Endodermal cell (in vitro differentiated cells): ENCODE results near the gene ODAD4. TPM values are rescaled to one million over a fixed set of nuclear protein-coding genes. Genes with fewer than 3 reads are reported as not detected.

ENCODE experiments used
- DNase-seq: peaks from one replicate; pipeline ENCODE4 v3.0.0-alpha.2; 2017
- H3K27ac ChIP-seq: 2 replicates; pipeline ENCODE4 v1.5.1; 2013; ENCODE audit warnings: mild to moderate bottlenecking, low read depth, low read length, moderate library complexity
- H3K27me3 ChIP-seq: 2 replicates; pipeline ENCODE4 v1.6.1; 2013; ENCODE audit warnings: mild to moderate bottlenecking, low read length, moderate library complexity; ENCODE audit not compliant: insufficient read depth, control insufficient read depth, poor library complexity, severe bottlenecking
- H3K36me3 ChIP-seq: 2 replicates; pipeline ENCODE4 v1.7.0; 2013; ENCODE audit warnings: mild to moderate bottlenecking, low read length, moderate library complexity; ENCODE audit not compliant: control insufficient read depth, insufficient read depth
- H3K4me1 ChIP-seq: one replicate; pipeline ENCODE4 v1.7.0; 2013; ENCODE audit warnings: low read length; ENCODE audit not compliant: control insufficient read depth, insufficient read depth
- H3K4me3 ChIP-seq: 2 replicates; pipeline ENCODE4 v1.5.1; 2013; ENCODE audit warnings: mild to moderate bottlenecking, low read length, moderate library complexity
- H3K9ac ChIP-seq: 2 replicates; pipeline ENCODE4 v1.6.1; 2013; ENCODE audit warnings: mild to moderate bottlenecking, low read length, moderate library complexity; ENCODE audit not compliant: poor library complexity, severe bottlenecking; ENCODE audit errors: extremely low read depth
- H3K9me3 ChIP-seq: 2 replicates; pipeline ENCODE4 v1.6.1; 2013; ENCODE audit warnings: mild to moderate bottlenecking, low read length, moderate library complexity; ENCODE audit not compliant: control insufficient read depth
- H3K27ac Mint-ChIP-seq: 2 replicates; pipeline ENCODE4 v1.8.0; 2020; ENCODE audit warnings: mixed read lengths
- H3K27me3 Mint-ChIP-seq: 2 replicates; pipeline ENCODE4 v1.8.0; 2021; ENCODE audit warnings: mild to moderate bottlenecking, mixed read lengths; ENCODE audit not compliant: insufficient read depth
- H3K36me3 Mint-ChIP-seq: 2 replicates; pipeline ENCODE4 v1.8.0; 2020; ENCODE audit warnings: low read depth, mixed read lengths
- H3K4me1 Mint-ChIP-seq: 2 replicates; pipeline ENCODE4 v1.8.0; 2020; ENCODE audit warnings: mixed read lengths
- H3K4me3 Mint-ChIP-seq: 2 replicates; pipeline ENCODE4 v1.8.0; 2020; ENCODE audit warnings: mild to moderate bottlenecking, moderate library complexity, mixed read lengths
- H3K9me3 Mint-ChIP-seq: 2 replicates; pipeline ENCODE4 v1.8.0; 2020; ENCODE audit warnings: mild to moderate bottlenecking, mixed read lengths
- CTCF ChIP-seq: fragments of 200-600 bp; sonication (generic); conservative IDR thresholded peaks from 2 replicates; pipeline ENCODE4 v1.5.0; 2021; ENCODE audit warnings: antibody characterized with exemption, mild to moderate bottlenecking
- WGBS, 2 experiments: methylation state at CpG; one replicate each; pipeline versions ENCODE4 v1.1.5 to v1.1.7; 2013; ENCODE audit warnings: missing lambda C conversion rate in 2 of 2, mixed read lengths in 1 of 2; ENCODE audit not compliant: insufficient coverage in 1 of 2, insufficient read length in 1 of 2; 5-methylcytosine and 5-hydroxymethylcytosine counted together
- total RNA-seq, 2 donors: library from RNA; stranded (reverse); fragmentation: NEBNext Ultra II Directional in 1 of 2; extraction: Animal tissue kit (Norgen Biotek cat#: 25700) in 1 of 2; gene quantifications; 2 replicates in 1 of 2; 3 replicates in 1 of 2; pipeline ENCODE4 v1.2.1, GENCODE V29; 2021

Gene ODAD4
- total RNA-seq, 2 donors from 2014 or later, result 3.9 to 4.7 TPM

- H3K36me3 Mint-ChIP-seq, result peaks cover 84% of the 10 kb centered on the region
- no peaks in the 10 kb centered on the region for H3K27me3 Mint-ChIP-seq
- peaks cover 3% of the 10 kb centered on the region for H3K4me1 Mint-ChIP-seq
- H3K27me3 ChIP-seq, result no peaks in the 10 kb centered on the region
- H3K9me3 Mint-ChIP-seq, result no peaks in the 10 kb centered on the region
- H3K4me1 ChIP-seq, result no peaks in the 10 kb centered on the region
- WGBS, 2 experiments, result 92 to 93% methylated on average over 2 to 4 of the region's 4 CpGs
- no peak overlapping the region for H3K9ac ChIP-seq
- H3K27ac ChIP-seq, result no peak overlapping the region
- H3K36me3 ChIP-seq, result peaks cover 92% of the 10 kb centered on the region
- TF ChIP-seq CTCF, result no peak
- H3K9me3 ChIP-seq, result no peaks in the 10 kb centered on the region
- H3K4me3 Mint-ChIP-seq, result no peak overlapping the region
- no peak overlapping the region for H3K27ac Mint-ChIP-seq
- no peak overlapping the region for H3K4me3 ChIP-seq
- DNase-seq, result no peak
Observed at GRCh38 chr17:41977991-41978390, 47.6 kb downstream of the ODAD4 start.

GRCh38 chr17:41982026-41982760, 51.8 kb downstream of the ODAD4 start:
- Histone ChIP-seq H3K36me3 (peaks cover 90% of the 10 kb centered on the region), H3K27ac (no peak overlapping the region), H3K9ac (no peak overlapping the region), H3K4me1 (no peaks in the 10 kb centered on the region), H3K9me3 (no peaks in the 10 kb centered on the region), H3K4me3 (no peak overlapping the region), H3K27me3 (no peaks in the 10 kb centered on the region)
- no peak for TF ChIP-seq CTCF
- Mint-ChIP-seq H3K9me3 (no peaks in the 10 kb centered on the region), H3K36me3 (peaks cover 85% of the 10 kb centered on the region), H3K4me1 (peaks cover 3% of the 10 kb centered on the region), H3K27ac (no peak overlapping the region), H3K27me3 (no peaks in the 10 kb centered on the region), H3K4me3 (no peak overlapping the region)
- 94 to 98% methylated on average over 12 to 14 of the region's 14 CpGs for WGBS, 2 experiments
- no peak for DNase-seq

GRCh38 chr17:41984454-41984853, 54.0 kb downstream of the ODAD4 start:
- Mint-ChIP-seq H3K27me3 (no peaks in the 10 kb centered on the region), H3K4me3 (no peak overlapping the region), H3K27ac (no peak overlapping the region), H3K36me3 (peaks cover 90% of the 10 kb centered on the region), H3K9me3 (no peaks in the 10 kb centered on the region), H3K4me1 (no peaks in the 10 kb centered on the region)
- Histone ChIP-seq H3K36me3 (peaks cover 93% of the 10 kb centered on the region), H3K4me3 (no peak overlapping the region), H3K4me1 (no peaks in the 10 kb centered on the region), H3K27ac (no peak overlapping the region), H3K27me3 (no peaks in the 10 kb centered on the region), H3K9ac (no peak overlapping the region), H3K9me3 (no peaks in the 10 kb centered on the region)
- no peak for TF ChIP-seq CTCF
- DNase-seq, result no peak
- WGBS, 2 experiments, result 92 to 95% methylated on average over 8 of the region's 8 CpGs
